Glutamatergic neuron (in vitro differentiated cells): ENCODE measurements around the gene BIRC6. TPM values are rescaled to one million over a fixed set of nuclear protein-coding genes. Genes with fewer than 3 reads are reported as not detected.

ENCODE experiments used
- DNase-seq: peaks from one replicate; pipeline ENCODE4 v3.0.0; 2022
- H3K27ac Mint-ChIP-seq: one replicate; pipeline ENCODE4 v1.8.0; 2020; ENCODE audit warnings: mild to moderate bottlenecking, mixed read lengths, inconsistent platforms; ENCODE audit not compliant: unreplicated experiment
- H3K27me3 Mint-ChIP-seq: one replicate; pipeline ENCODE4 v1.8.0; 2020; ENCODE audit warnings: mild to moderate bottlenecking, moderate library complexity, mixed read lengths, inconsistent platforms; ENCODE audit not compliant: unreplicated experiment
- H3K36me3 Mint-ChIP-seq: one replicate; pipeline ENCODE4 v1.8.0; 2020; ENCODE audit warnings: mild to moderate bottlenecking, mixed read lengths, inconsistent platforms; ENCODE audit not compliant: unreplicated experiment
- H3K4me1 Mint-ChIP-seq: one replicate; pipeline ENCODE4 v1.8.0; 2020; ENCODE audit warnings: mild to moderate bottlenecking, low read depth, mixed read lengths, inconsistent platforms; ENCODE audit not compliant: unreplicated experiment
- H3K4me3 Mint-ChIP-seq: one replicate; pipeline ENCODE4 v1.8.0; 2020; ENCODE audit warnings: mild to moderate bottlenecking, mixed read lengths, inconsistent platforms; ENCODE audit not compliant: unreplicated experiment
- H3K9me3 Mint-ChIP-seq: one replicate; pipeline ENCODE4 v1.8.0; 2020; ENCODE audit warnings: mild to moderate bottlenecking, moderate library complexity, mixed read lengths, inconsistent platforms; ENCODE audit not compliant: unreplicated experiment
- total RNA-seq: library from RNA; stranded (reverse); fragmentation: NEBNext Ultra II Directional; extraction: Animal tissue kit (Norgen Biotek cat#: 25700); gene quantifications from one replicate; pipeline ENCODE4 v1.2.1, GENCODE V29; 2021; ENCODE audit not compliant: unreplicated experiment
- TF ChIP-seq, protein P1 (sequence below): fragments of 200-600 bp; sonication (generic); IDR thresholded peaks from one replicate; pipeline ENCODE4 v1.5.0; 2021; ENCODE audit not compliant: partially characterized antibody, unreplicated experiment

BIRC6 gene
- total RNA-seq, 1 donor from 2014 or later = 124 TPM

DNA sequence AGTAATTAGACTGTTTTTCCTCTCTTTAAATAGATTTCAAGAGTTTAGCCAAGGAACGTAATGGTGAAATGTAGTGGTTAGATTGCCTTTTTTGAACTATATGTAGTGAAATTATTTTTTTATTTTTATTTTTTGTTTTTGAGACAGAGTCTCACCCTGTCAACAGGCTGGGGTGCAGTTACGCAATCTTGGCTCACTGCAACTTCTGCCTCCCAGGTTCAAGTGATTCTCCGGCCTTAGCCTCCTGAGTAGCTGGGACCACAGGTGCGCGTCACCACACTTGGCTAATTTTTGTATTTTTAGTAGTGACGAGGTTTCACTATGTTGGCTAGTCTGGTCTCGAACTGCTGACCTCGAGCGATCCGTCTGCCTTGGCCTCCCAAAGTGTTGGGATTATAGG lies 60.8 kb downstream of the BIRC6 start:
- no peak overlapping the region for H3K4me3 Mint-ChIP-seq
- DNase-seq = no peak
- TF ChIP-seq, protein P1, sequence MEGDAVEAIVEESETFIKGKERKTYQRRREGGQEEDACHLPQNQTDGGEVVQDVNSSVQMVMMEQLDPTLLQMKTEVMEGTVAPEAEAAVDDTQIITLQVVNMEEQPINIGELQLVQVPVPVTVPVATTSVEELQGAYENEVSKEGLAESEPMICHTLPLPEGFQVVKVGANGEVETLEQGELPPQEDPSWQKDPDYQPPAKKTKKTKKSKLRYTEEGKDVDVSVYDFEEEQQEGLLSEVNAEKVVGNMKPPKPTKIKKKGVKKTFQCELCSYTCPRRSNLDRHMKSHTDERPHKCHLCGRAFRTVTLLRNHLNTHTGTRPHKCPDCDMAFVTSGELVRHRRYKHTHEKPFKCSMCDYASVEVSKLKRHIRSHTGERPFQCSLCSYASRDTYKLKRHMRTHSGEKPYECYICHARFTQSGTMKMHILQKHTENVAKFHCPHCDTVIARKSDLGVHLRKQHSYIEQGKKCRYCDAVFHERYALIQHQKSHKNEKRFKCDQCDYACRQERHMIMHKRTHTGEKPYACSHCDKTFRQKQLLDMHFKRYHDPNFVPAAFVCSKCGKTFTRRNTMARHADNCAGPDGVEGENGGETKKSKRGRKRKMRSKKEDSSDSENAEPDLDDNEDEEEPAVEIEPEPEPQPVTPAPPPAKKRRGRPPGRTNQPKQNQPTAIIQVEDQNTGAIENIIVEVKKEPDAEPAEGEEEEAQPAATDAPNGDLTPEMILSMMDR = no peak
- H3K27me3 Mint-ChIP-seq = no peaks in the 10 kb centered on the region
- H3K4me1 Mint-ChIP-seq = peaks cover 5% of the 10 kb centered on the region
- H3K36me3 Mint-ChIP-seq = no peaks in the 10 kb centered on the region
- H3K27ac Mint-ChIP-seq = no peak overlapping the region
- no peaks in the 10 kb centered on the region for H3K9me3 Mint-ChIP-seq

- Mint-ChIP-seq H3K4me3 (no peak overlapping the region), H3K36me3 (no peaks in the 10 kb centered on the region), H3K27ac (no peak overlapping the region), H3K9me3 (no peaks in the 10 kb centered on the region), H3K27me3 (no peaks in the 10 kb centered on the region), H3K4me1 (peaks cover 5% of the 10 kb centered on the region)
- TF ChIP-seq, protein P1 = no peak
- no peak for DNase-seq
Observed at GRCh38 chr2:32418778-32419177, 62.0 kb downstream of the BIRC6 start.

- peaks cover 3% of the 10 kb centered on the region for H3K27me3 Mint-ChIP-seq
- no peaks in the 10 kb centered on the region for H3K36me3 Mint-ChIP-seq
- peaks cover 15% of the 10 kb centered on the region for H3K4me1 Mint-ChIP-seq
- peaks cover 3% of the 10 kb centered on the region for H3K9me3 Mint-ChIP-seq
- TF ChIP-seq, protein P1 = no peak
- no peak overlapping the region for H3K4me3 Mint-ChIP-seq
- H3K27ac Mint-ChIP-seq = no peak overlapping the region
- DNase-seq = no peak
Observed at GRCh38 chr2:32422133-32422532, 65.3 kb downstream of the BIRC6 start.

GRCh38 chr2:32423536-32423935 lies 66.7 kb downstream of the BIRC6 start:
- H3K4me3 Mint-ChIP-seq = no peak overlapping the region

DNA sequence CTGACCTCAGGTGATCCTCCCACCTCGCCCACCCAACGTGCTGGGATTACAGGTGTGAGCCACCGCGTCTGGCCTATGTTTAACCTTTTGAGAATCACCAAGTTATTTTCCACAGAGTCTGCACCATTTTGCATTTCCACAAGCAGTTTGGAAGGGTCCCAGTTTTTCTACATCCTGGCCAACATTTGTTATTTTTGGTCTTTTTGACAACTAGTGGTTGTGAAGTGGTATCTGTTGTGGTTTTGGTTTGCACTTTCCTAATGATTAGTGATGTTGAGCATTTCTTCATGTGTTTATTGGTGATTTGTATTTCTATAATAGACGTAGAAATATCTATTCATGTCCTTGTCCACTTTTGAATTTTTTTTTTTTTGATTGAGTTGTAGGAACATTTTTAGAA lies 67.9 kb downstream of the BIRC6 start:
- no peak for DNase-seq
- Mint-ChIP-seq H3K4me1 (peaks cover 27% of the 10 kb centered on the region), H3K9me3 (peaks cover 5% of the 10 kb centered on the region), H3K27me3 (peaks cover 3% of the 10 kb centered on the region), H3K4me3 (no peak overlapping the region), H3K36me3 (no peaks in the 10 kb centered on the region), H3K27ac (peak overlapping the region; percentile 88)
- TF ChIP-seq, protein P1 = no peak

More at GRCh38 chr2:32423536-32423935, 66.7 kb downstream of the BIRC6 start:
- Mint-ChIP-seq H3K27ac (no peak overlapping the region), H3K27me3 (peaks cover 3% of the 10 kb centered on the region), H3K4me1 (peaks cover 25% of the 10 kb centered on the region), H3K9me3 (peaks cover 5% of the 10 kb centered on the region), H3K36me3 (no peaks in the 10 kb centered on the region)
- TF ChIP-seq, protein P1 = no peak
- DNase-seq = no peak
